ENCODE results near the gene RFFL.

Gene RFFL

GRCh38 chr17:34989473-34989872 is 74.0 kb downstream of the RFFL start:
- H3K36me3 Mint-ChIP-seq: peaks cover 99% of the 10 kb centered on the region
- H3K9me3 Mint-ChIP-seq: no peaks in the 10 kb centered on the region
- no peak overlapping the region for H3K4me3 Mint-ChIP-seq
- no peak for ATAC-seq
- H3K4me1 Mint-ChIP-seq: peaks cover 14% of the 10 kb centered on the region
- no peak overlapping the region for H3K27ac Mint-ChIP-seq
- no peak for DNase-seq (ENCODE audit: low spot score in 2 of 2)

GRCh38 chr17:34988644-34989043 is 74.9 kb downstream of the RFFL start:
- ATAC-seq (no peak), DNase-seq (ENCODE audit: low spot score in 2 of 2) (no peak)
- Mint-ChIP-seq H3K4me1 (peaks cover 22% of the 10 kb centered on the region), H3K36me3 (peaks cover 98% of the 10 kb centered on the region), H3K4me3 (no peak overlapping the region), H3K9me3 (no peaks in the 10 kb centered on the region), H3K27ac (peak overlapping the region; percentile 68)

- Mint-ChIP-seq H3K9me3 (no peaks in the 10 kb centered on the region), H3K4me1 (peaks cover 24% of the 10 kb centered on the region), H3K27ac (no peak overlapping the region), H3K36me3 (peaks cover 94% of the 10 kb centered on the region), H3K4me3 (no peak overlapping the region)
- ATAC-seq (no peak), DNase-seq (ENCODE audit: low spot score in 2 of 2) (no peak)
Observed at GRCh38 chr17:34987232-34987631, 76.3 kb downstream of the RFFL start.

- DNase-seq (ENCODE audit: low spot score in 2 of 2) (no peak), ATAC-seq (no peak)
- Mint-ChIP-seq H3K4me3 (peak overlapping the region; percentile 86), H3K9me3 (no peaks in the 10 kb centered on the region), H3K27ac (peak overlapping the region; percentile 96), H3K36me3 (peaks cover 46% of the 10 kb centered on the region), H3K4me1 (peaks cover 45% of the 10 kb centered on the region)
Observed at GRCh38 chr17:34981538-34982241, 81.8 kb downstream of the RFFL start.

GRCh38 chr17:34980681-34981537 is 82.6 kb downstream of the RFFL start:
- no peaks in the 10 kb centered on the region for H3K9me3 Mint-ChIP-seq
- peak overlapping the region; percentile 86 for H3K4me3 Mint-ChIP-seq
- peak overlapping the region; percentile 96 for H3K27ac Mint-ChIP-seq
- H3K4me1 Mint-ChIP-seq: peaks cover 45% of the 10 kb centered on the region
- DNase-seq (ENCODE audit: low spot score in 2 of 2): peak in 1 of 2 donors; percentile 79
- H3K36me3 Mint-ChIP-seq: peaks cover 38% of the 10 kb centered on the region
- peak; percentile 94 for ATAC-seq

GRCh38 chr17:34980353-34980680 is 83.2 kb downstream of the RFFL start, which contains the start of gene LIG3:
TSS of gene LIG3 (plus strand) at chr17:34980512. CDS start at chr17:34983006, 2,494 bp downstream.
- Mint-ChIP-seq H3K4me1 (peaks cover 47% of the 10 kb centered on the region), H3K36me3 (peaks cover 32% of the 10 kb centered on the region), H3K4me3 (peak within 1 kb of the TSS; percentile 86), H3K9me3 (no peaks in the 10 kb centered on the region), H3K27ac (peak within 1 kb of the TSS; percentile 96)
- ATAC-seq: peak; percentile 88
- peak; percentile 86 to 97 for DNase-seq (ENCODE audit: low spot score in 2 of 2)

- peak overlapping the region; percentile 86 for H3K4me3 Mint-ChIP-seq
- peaks cover 27% of the 10 kb centered on the region for H3K36me3 Mint-ChIP-seq
- peak overlapping the region; percentile 96 for H3K27ac Mint-ChIP-seq
- no peaks in the 10 kb centered on the region for H3K9me3 Mint-ChIP-seq
- peaks cover 52% of the 10 kb centered on the region for H3K4me1 Mint-ChIP-seq
- ATAC-seq: no peak
- no peak for DNase-seq (ENCODE audit: low spot score in 2 of 2)
Observed at GRCh38 chr17:34979650-34980352, 83.7 kb downstream of the RFFL start.

- DNase-seq (ENCODE audit: low spot score in 2 of 2): no peak
- Mint-ChIP-seq H3K27ac (no peak overlapping the region), H3K36me3 (peaks cover 20% of the 10 kb centered on the region), H3K4me3 (peak overlapping the region; percentile 86), H3K9me3 (no peaks in the 10 kb centered on the region), H3K4me1 (peaks cover 53% of the 10 kb centered on the region)
- ATAC-seq: no peak
Observed at GRCh38 chr17:34979153-34979552, 84.4 kb downstream of the RFFL start.

GRCh38 chr17:34974794-34975785 is 88.4 kb downstream of the RFFL start:
- Mint-ChIP-seq H3K4me3 (peak overlapping the region; percentile 0), H3K4me1 (peaks cover 28% of the 10 kb centered on the region), H3K27ac (peak overlapping the region; percentile 2), H3K9me3 (no peaks in the 10 kb centered on the region), H3K36me3 (peaks cover 2% of the 10 kb centered on the region)
- DNase-seq (ENCODE audit: low spot score in 2 of 2): peak in 1 of 2 donors; percentile 63
- ATAC-seq: peak; percentile 86

- ATAC-seq (peak; percentile 64), DNase-seq (ENCODE audit: low spot score in 2 of 2) (peak in 1 of 2 donors; percentile 46)
- peaks cover 4% of the 10 kb centered on the region for H3K36me3 Mint-ChIP-seq
- peak overlapping the region; percentile 51 for H3K27ac Mint-ChIP-seq
- peaks cover 19% of the 10 kb centered on the region for H3K4me1 Mint-ChIP-seq
- H3K9me3 Mint-ChIP-seq: no peaks in the 10 kb centered on the region
- H3K4me3 Mint-ChIP-seq: peak overlapping the region; percentile 0
Observed at GRCh38 chr17:34974179-34974578, 89.3 kb downstream of the RFFL start.

- Mint-ChIP-seq H3K4me1 (peaks cover 34% of the 10 kb centered on the region), H3K9me3 (peaks cover 7% of the 10 kb centered on the region), H3K36me3 (peaks cover 55% of the 10 kb centered on the region), H3K4me3 (peak within 1 kb of the TSS; percentile 100), H3K27ac (peak within 1 kb of the TSS; percentile 100)
- DNase-seq (ENCODE audit: low spot score in 2 of 2) (peak; percentile 72 to 92), ATAC-seq (peak; percentile 99)
Observed at GRCh38 chr17:34961093-34961911, 102.2 kb downstream of the RFFL start, which contains the start of the genes CCT6B and ZNF830. TSS of gene CCT6B (minus strand) at chr17:34961460. CDS start at chr17:34961393, 67 bp downstream. TSS of gene ZNF830 (plus strand) at chr17:34961540. CDS start at chr17:34961567, 27 bp downstream.

- Mint-ChIP-seq H3K4me1 (peaks cover 27% of the 10 kb centered on the region), H3K9me3 (peaks cover 7% of the 10 kb centered on the region), H3K27ac (no peak overlapping the region), H3K4me3 (no peak overlapping the region), H3K36me3 (peaks cover 26% of the 10 kb centered on the region)
- DNase-seq (ENCODE audit: low spot score in 2 of 2) (no peak), ATAC-seq (no peak)
Observed at GRCh38 chr17:34958438-34958837, 105.1 kb downstream of the RFFL start.
